Upper lobe of left lung (tissue), 4 donors: ENCODE results near the gene ZNF367.

Source experiments
- POLR2AphosphoS5 ChIP-seq, 2 donors: sonication (generic); formaldehyde crosslinking; IDR thresholded peaks; one replicate each; pipeline ENCODE4 v1.5.1; 2017; ENCODE audit warnings: antibody characterized with exemption in 2 of 2
- TF ChIP-seq, protein P1 (sequence below), 6 experiments: fragments of 450-650 bp in 4 of 6; fragments of 200-600 bp in 2 of 6; sonication (generic) in 2 of 6; IDR thresholded peaks; one replicate each; pipeline ENCODE4 v1.5.1; 2016 to 2019; ENCODE audit warnings: antibody characterized with exemption in 6 of 6

DNA sequence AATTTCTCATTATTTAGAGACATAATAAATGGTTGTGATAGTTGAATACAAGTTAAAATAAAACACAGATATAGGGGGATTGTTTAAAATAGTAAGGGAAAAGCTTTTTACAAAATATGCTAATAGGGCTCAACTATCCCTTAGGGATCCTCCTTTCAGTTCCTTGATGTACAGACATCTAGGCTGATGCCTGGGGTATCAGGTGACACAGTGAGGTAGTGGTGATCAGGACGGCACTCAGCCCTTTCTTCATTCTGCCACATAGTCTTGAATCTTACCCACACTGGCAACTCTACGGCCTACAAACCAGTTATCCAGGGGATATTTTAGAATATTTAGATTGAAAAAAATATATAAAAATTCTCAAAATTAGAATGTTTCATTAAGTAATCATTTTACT, 22.2 kb downstream of the ZNF367 start:
- TF ChIP-seq POLR2AphosphoS5 (IDR thresholded peaks at IDR 0.05) = no peak
- TF ChIP-seq, protein P1, sequence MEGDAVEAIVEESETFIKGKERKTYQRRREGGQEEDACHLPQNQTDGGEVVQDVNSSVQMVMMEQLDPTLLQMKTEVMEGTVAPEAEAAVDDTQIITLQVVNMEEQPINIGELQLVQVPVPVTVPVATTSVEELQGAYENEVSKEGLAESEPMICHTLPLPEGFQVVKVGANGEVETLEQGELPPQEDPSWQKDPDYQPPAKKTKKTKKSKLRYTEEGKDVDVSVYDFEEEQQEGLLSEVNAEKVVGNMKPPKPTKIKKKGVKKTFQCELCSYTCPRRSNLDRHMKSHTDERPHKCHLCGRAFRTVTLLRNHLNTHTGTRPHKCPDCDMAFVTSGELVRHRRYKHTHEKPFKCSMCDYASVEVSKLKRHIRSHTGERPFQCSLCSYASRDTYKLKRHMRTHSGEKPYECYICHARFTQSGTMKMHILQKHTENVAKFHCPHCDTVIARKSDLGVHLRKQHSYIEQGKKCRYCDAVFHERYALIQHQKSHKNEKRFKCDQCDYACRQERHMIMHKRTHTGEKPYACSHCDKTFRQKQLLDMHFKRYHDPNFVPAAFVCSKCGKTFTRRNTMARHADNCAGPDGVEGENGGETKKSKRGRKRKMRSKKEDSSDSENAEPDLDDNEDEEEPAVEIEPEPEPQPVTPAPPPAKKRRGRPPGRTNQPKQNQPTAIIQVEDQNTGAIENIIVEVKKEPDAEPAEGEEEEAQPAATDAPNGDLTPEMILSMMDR (IDR thresholded peaks at IDR 0.05) = no peak
